DND-41 (cell line): ENCODE data around the gene SLC5A9.

ENCODE experiments used
- ATAC-seq: fragments of 200-7000 bp; cut with Tn5 transposase; 3 replicates; pipeline ENCODE4 v1.9.1; 2021; ENCODE audit warnings: low read depth; ENCODE audit not compliant: insufficient read depth
- DNase-seq: peaks from one replicate; pipeline ENCODE4 v3.0.0-alpha.2; 2020
- H2AFZ ChIP-seq: 2 replicates; pipeline ENCODE4 v1.6.0; 2012; ENCODE audit warnings: low read depth, low read length
- H3K27ac ChIP-seq: 2 replicates; pipeline ENCODE4 v1.5.1; 2012; ENCODE audit warnings: low read length, inconsistent platforms
- H3K27me3 ChIP-seq: fragments of 200-600 bp; sonication (generic); 2 replicates; pipeline ENCODE4 v1.6.0; 2012; ENCODE audit warnings: low read length, mild to moderate bottlenecking, inconsistent platforms; ENCODE audit not compliant: insufficient read depth, poor library complexity
- H3K36me3 ChIP-seq: 2 replicates; pipeline ENCODE4 v1.5.1; 2012; ENCODE audit warnings: low read length, inconsistent platforms; ENCODE audit not compliant: insufficient read depth
- H3K4me1 ChIP-seq: 2 replicates; pipeline ENCODE4 v1.5.1; 2012; ENCODE audit warnings: mild to moderate bottlenecking, low read length; ENCODE audit not compliant: insufficient read depth
- H3K4me2 ChIP-seq: 2 replicates; pipeline ENCODE4 v1.6.0; 2012; ENCODE audit warnings: mild to moderate bottlenecking, moderate library complexity, low read length, inconsistent platforms; ENCODE audit not compliant: insufficient read depth
- H3K4me3 ChIP-seq, 2 experiments: fragments of 200-600 bp in 1 of 2; shearing (Covaris generic) in 1 of 2; 2 replicates each; pipeline ENCODE4 v1.5.1; 2012 to 2016; ENCODE audit warnings: inconsistent platforms in 2 of 2, low read length in 2 of 2, mild to moderate bottlenecking in 2 of 2, low read depth in 1 of 2, moderate library complexity in 1 of 2
- H3K79me2 ChIP-seq: 2 replicates; pipeline ENCODE4 v1.6.0; 2012; ENCODE audit warnings: low read length, inconsistent platforms; ENCODE audit not compliant: insufficient read depth
- H3K9ac ChIP-seq: 2 replicates; pipeline ENCODE4 v1.6.0; 2012; ENCODE audit warnings: low read depth, mild to moderate bottlenecking, inconsistent platforms, low read length, moderate library complexity
- H3K9me3 ChIP-seq: 2 replicates; pipeline ENCODE4 v1.5.1; 2012; ENCODE audit warnings: low read length, moderate library complexity, mild to moderate bottlenecking, inconsistent platforms; ENCODE audit not compliant: insufficient read depth, severe bottlenecking
- H4K20me1 ChIP-seq: 2 replicates; pipeline ENCODE4 v1.6.0; 2012; ENCODE audit warnings: low read length; ENCODE audit not compliant: insufficient read depth
- CTCF ChIP-seq: IDR thresholded peaks from 2 replicates; pipeline ENCODE4 v1.5.1; 2012; ENCODE audit warnings: borderline replicate concordance, low read length, moderate library complexity, mild to moderate bottlenecking; ENCODE audit not compliant: poor library complexity, severe bottlenecking; ENCODE audit errors: extremely low read depth
- EZH2 ChIP-seq: IDR thresholded peaks from 3 replicates; pipeline ENCODE4 v1.6.1; 2012; ENCODE audit warnings: borderline replicate concordance, low read depth, mild to moderate bottlenecking, moderate library complexity, low read length, inconsistent platforms; ENCODE audit not compliant: severe bottlenecking

The SLC5A9 gene

GRCh38 chr1:48233666-48234485 is 11.4 kb downstream of the SLC5A9 start:
- no peak for DNase-seq
- no peaks in the 10 kb centered on the region for H3K36me3 ChIP-seq
- H3K79me2 ChIP-seq = no peaks in the 10 kb centered on the region

GRCh38 chr1:48235652-48236051 is 13.1 kb downstream of the SLC5A9 start:
- no peak for DNase-seq
- no peak for ATAC-seq

More at GRCh38 chr1:48233666-48234485, 11.4 kb downstream of the SLC5A9 start:
- peaks cover 2% of the 10 kb centered on the region; the same call in 1 of the 2 replicates for H4K20me1 ChIP-seq
- peaks cover 2% of the 10 kb centered on the region for H3K27me3 ChIP-seq
- H3K4me1 ChIP-seq = no peaks in the 10 kb centered on the region
- H3K9ac ChIP-seq = no peak overlapping the region
- TF ChIP-seq CTCF (no peak), EZH2 (no peak)
- H3K4me3 ChIP-seq = no peak overlapping the region
- no peak for ATAC-seq
- no peak overlapping the region for H3K27ac ChIP-seq
- no peaks in the 10 kb centered on the region for H3K9me3 ChIP-seq
- no peak overlapping the region for H3K4me2 ChIP-seq
- H2AFZ ChIP-seq = no peak overlapping the region

GRCh38 chr1:48236716-48237470 is 14.4 kb downstream of the SLC5A9 start:
- Histone ChIP-seq H3K9ac (no peak overlapping the region), H3K27me3 (peaks cover 2% of the 10 kb centered on the region), H2AFZ (no peak overlapping the region), H4K20me1 (peaks cover 2% of the 10 kb centered on the region; the same call in 1 of the 2 replicates), H3K27ac (no peak overlapping the region), H3K4me3 (no peak overlapping the region), H3K4me2 (no peak overlapping the region), H3K9me3 (no peaks in the 10 kb centered on the region), H3K79me2 (no peaks in the 10 kb centered on the region), H3K36me3 (no peaks in the 10 kb centered on the region), H3K4me1 (no peaks in the 10 kb centered on the region)
- peak; percentile 67 for ATAC-seq
- TF ChIP-seq CTCF = peak; percentile 75
- no peak for TF ChIP-seq EZH2
- no peak for DNase-seq

More at GRCh38 chr1:48235652-48236051, 13.1 kb downstream of the SLC5A9 start:
- Histone ChIP-seq H3K4me1 (no peaks in the 10 kb centered on the region), H3K27ac (no peak overlapping the region), H2AFZ (no peak overlapping the region), H3K79me2 (no peaks in the 10 kb centered on the region), H3K27me3 (peaks cover 2% of the 10 kb centered on the region), H3K36me3 (no peaks in the 10 kb centered on the region), H3K9me3 (no peaks in the 10 kb centered on the region), H4K20me1 (peaks cover 2% of the 10 kb centered on the region; the same call in 1 of the 2 replicates), H3K9ac (no peak overlapping the region), H3K4me3 (no peak overlapping the region), H3K4me2 (no peak overlapping the region)
- no peak for TF ChIP-seq CTCF
- TF ChIP-seq EZH2 = no peak
